ENCODE measurements around the gene RAN. TPM values are rescaled to one million over a fixed set of nuclear protein-coding genes. Genes with fewer than 3 reads are reported as not detected.

RAN gene
- total RNA-seq, 2 experiments from 2014 or later, result 932 to 936 TPM

Other genes with a start within 250 kb of the RAN start
- not detected for gene RIMBP2, start 155.8 kb upstream of the RAN start, total RNA-seq
- 10 to 100 TPM; 22.4 to 23.0 TPM for gene STX2, start 32.8 kb upstream of the RAN start, total RNA-seq
- gene ADGRD1, start 81.8 kb downstream of the RAN start, total RNA-seq, result under 1 TPM in 1 of 2 experiments, not detected in 1; 0.23 TPM

Data from activated CD4-positive, alpha-beta memory T cell treated with anti-CD3 and anti-CD28 coated beads, Interleukin-2, amount 10 ng/mL, durations not matched to agents 7 days and 5 days (primary cell).